ACHN (cell line): ENCODE results near the gene BPIFB1.

Experiments used
- DNase-seq: peaks from one replicate; pipeline ENCODE4 v3.0.0-alpha.2; 2015
- in situ Hi-C: cut with HindIII; loops from 2 replicates; pipeline ENCODE4 v1.10.0; 2017; ENCODE audit warnings: low sequenced_read_pairs, low pct_ligation_motif_present, low pct_unique_long_range_greater_than_20kb

Gene BPIFB1

GRCh38 chr20:33312583-33312982, 29.6 kb downstream of the BPIFB1 start:
- DNase-seq, result no peak
- in situ Hi-C loops, result no loop called here

- no peak for DNase-seq
- in situ Hi-C loops, result no loop called here
These were observed 30.8 kb downstream of the BPIFB1 start for GRCh38 chr20:33313686-33314314.

GRCh38 chr20:33316343-33316742, 33.3 kb downstream of the BPIFB1 start:
- in situ Hi-C loops, result no loop called here
- DNase-seq, result no peak

- DNase-seq, result no peak
- in situ Hi-C loops, result no loop called here
These were observed 33.9 kb downstream of the BPIFB1 start for GRCh38 chr20:33316958-33317357.

- no peak for DNase-seq
- in situ Hi-C loops, result no loop called here
These were observed 34.5 kb downstream of the BPIFB1 start for GRCh38 chr20:33317424-33318095.

GRCh38 chr20:33318096-33318429, 35.0 kb downstream of the BPIFB1 start:
- DNase-seq, result no peak
- in situ Hi-C loops, result no loop called here

GRCh38 chr20:33320006-33320405, 37.0 kb downstream of the BPIFB1 start:
- DNase-seq, result no peak
- in situ Hi-C loops, result no loop called here

- in situ Hi-C loops, result no loop called here
- DNase-seq, result no peak
These were observed 39.4 kb downstream of the BPIFB1 start for GRCh38 chr20:33322456-33322855.

GRCh38 chr20:33323236-33323635, 40.2 kb downstream of the BPIFB1 start:
- DNase-seq, result no peak
- in situ Hi-C loops, result no loop called here

GRCh38 chr20:33325350-33325749, 42.3 kb downstream of the BPIFB1 start:
- in situ Hi-C loops, result no loop called here
- no peak for DNase-seq

GRCh38 chr20:33328157-33329137, 45.4 kb downstream of the BPIFB1 start:
- no peak for DNase-seq
- in situ Hi-C loops, result no loop called here

- in situ Hi-C loops, result no loop called here
These were observed 50.0 kb downstream of the BPIFB1 start for GRCh38 chr20:33332905-33333456.

GRCh38 chr20:33333616-33334015, 50.6 kb downstream of the BPIFB1 start:
- no peak for DNase-seq
- in situ Hi-C loops, result no loop called here

More at GRCh38 chr20:33332905-33333456, 50.0 kb downstream of the BPIFB1 start:
- no peak for DNase-seq

GRCh38 chr20:33334111-33334510, 51.1 kb downstream of the BPIFB1 start:
- DNase-seq, result no peak
- in situ Hi-C loops, result no loop called here

GRCh38 chr20:33336375-33336774, 53.4 kb downstream of the BPIFB1 start:
- DNase-seq, result no peak
- in situ Hi-C loops, result no loop called here

- DNase-seq, result no peak
- in situ Hi-C loops, result no loop called here
These were observed 54.1 kb downstream of the BPIFB1 start for GRCh38 chr20:33337119-33337518.

- no peak for DNase-seq
- in situ Hi-C loops, result no loop called here
These were observed 54.6 kb downstream of the BPIFB1 start for GRCh38 chr20:33337531-33338165.

GRCh38 chr20:33338467-33339258, 55.6 kb downstream of the BPIFB1 start:
- in situ Hi-C loops, result no loop called here
- DNase-seq, result no peak
